ENCODE results near the gene WASF1. TPM values are rescaled to one million over a fixed set of nuclear protein-coding genes. Genes with fewer than 3 reads are reported as not detected.

Gene WASF1
- 2.0 and 2.3 TPM in 2 replicates for total RNA-seq

GRCh38 chr6:110179406-110180227 is at the start of gene WASF1:
Gene WASF1 (minus strand): TSS chr6:110179670. CDS start chr6:110127601, 52,069 bp downstream.
- Mint-ChIP-seq H3K4me1 (ENCODE audit: low read depth) (peaks cover 10% of the 10 kb centered on the region), H3K9me3 (no peaks in the 10 kb centered on the region), H3K36me3 (ENCODE audit: low read depth) (no peaks in the 10 kb centered on the region), H3K27me3 (ENCODE audit: insufficient read depth) (peaks cover 15% of the 10 kb centered on the region), H3K4me3 (peak within 1 kb of the TSS; percentile 79), H3K27ac (peak within 1 kb of the TSS; percentile 35)
- intact Hi-C loops (cut with micrococcal nuclease) = loop anchor here (1.0 to 10.0 kb wide), 13 partner anchors 55 to 1915 kb away; partner anchors contain the start of genes AFG1L, AK9, AMD1 and CD164
- DNase-seq (ENCODE audit: low spot score) = peak; percentile 86

GRCh38 chr6:110226261-110226660 is 46.8 kb upstream of the WASF1 start:
- Mint-ChIP-seq H3K36me3 (ENCODE audit: low read depth) (peaks cover 24% of the 10 kb centered on the region), H3K27ac (no peak overlapping the region), H3K9me3 (no peaks in the 10 kb centered on the region), H3K4me1 (ENCODE audit: low read depth) (no peaks in the 10 kb centered on the region), H3K27me3 (ENCODE audit: insufficient read depth) (no peaks in the 10 kb centered on the region), H3K4me3 (no peak overlapping the region)
- intact Hi-C loops (cut with micrococcal nuclease) = no loop called here
- no peak for DNase-seq (ENCODE audit: low spot score)

GRCh38 chr6:110221738-110222137 is 42.3 kb upstream of the WASF1 start:
- no peaks in the 10 kb centered on the region for H3K27me3 Mint-ChIP-seq (ENCODE audit: insufficient read depth)
- H3K9me3 Mint-ChIP-seq = no peaks in the 10 kb centered on the region
- H3K4me1 Mint-ChIP-seq (ENCODE audit: low read depth) = no peaks in the 10 kb centered on the region
- no peak overlapping the region for H3K27ac Mint-ChIP-seq
- H3K4me3 Mint-ChIP-seq = no peak overlapping the region
- no peak for DNase-seq (ENCODE audit: low spot score)
- peaks cover 31% of the 10 kb centered on the region for H3K36me3 Mint-ChIP-seq (ENCODE audit: low read depth)
- intact Hi-C loops (cut with micrococcal nuclease) = no loop called here

GRCh38 chr6:110217266-110217665 is 37.8 kb upstream of the WASF1 start:
- no peaks in the 10 kb centered on the region for H3K4me1 Mint-ChIP-seq (ENCODE audit: low read depth)
- H3K4me3 Mint-ChIP-seq = no peak overlapping the region
- H3K27ac Mint-ChIP-seq = no peak overlapping the region
- DNase-seq (ENCODE audit: low spot score) = no peak
- intact Hi-C loops (cut with micrococcal nuclease) = no loop called here
- H3K36me3 Mint-ChIP-seq (ENCODE audit: low read depth) = peaks cover 35% of the 10 kb centered on the region
- no peaks in the 10 kb centered on the region for H3K9me3 Mint-ChIP-seq
- no peaks in the 10 kb centered on the region for H3K27me3 Mint-ChIP-seq (ENCODE audit: insufficient read depth)

- no peaks in the 10 kb centered on the region for H3K27me3 Mint-ChIP-seq (ENCODE audit: insufficient read depth)
- peaks cover 41% of the 10 kb centered on the region for H3K36me3 Mint-ChIP-seq (ENCODE audit: low read depth)
- no peak overlapping the region for H3K27ac Mint-ChIP-seq
- no peak for DNase-seq (ENCODE audit: low spot score)
- no peaks in the 10 kb centered on the region for H3K4me1 Mint-ChIP-seq (ENCODE audit: low read depth)
- no peak overlapping the region for H3K4me3 Mint-ChIP-seq
- intact Hi-C loops (cut with micrococcal nuclease) = no loop called here
- no peaks in the 10 kb centered on the region for H3K9me3 Mint-ChIP-seq
Observed at GRCh38 chr6:110216140-110216539, 36.7 kb upstream of the WASF1 start.

DNA sequence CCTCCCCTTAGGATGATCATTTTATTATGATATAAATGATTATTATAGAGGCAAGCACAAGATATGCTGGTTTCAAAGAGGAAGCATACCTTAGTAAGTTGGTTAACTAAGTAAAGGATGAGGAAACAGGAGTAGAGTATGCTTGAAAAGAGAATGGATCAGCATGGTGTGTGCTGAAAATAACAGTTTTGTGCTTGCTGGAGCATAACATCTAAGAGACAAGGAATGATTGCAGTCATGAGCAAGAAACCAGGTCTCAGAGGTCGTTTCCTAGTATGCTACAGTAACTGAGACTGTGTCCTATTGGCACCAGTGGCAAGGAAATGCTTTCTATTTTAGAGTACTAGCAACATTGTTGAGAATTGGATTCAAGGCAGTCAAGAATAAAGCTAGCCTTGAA is 34.9 kb upstream of the WASF1 start:
- DNase-seq (ENCODE audit: low spot score) = no peak
- Mint-ChIP-seq H3K4me1 (ENCODE audit: low read depth) (no peaks in the 10 kb centered on the region), H3K36me3 (ENCODE audit: low read depth) (peaks cover 37% of the 10 kb centered on the region), H3K9me3 (no peaks in the 10 kb centered on the region), H3K27ac (no peak overlapping the region), H3K27me3 (ENCODE audit: insufficient read depth) (no peaks in the 10 kb centered on the region), H3K4me3 (no peak overlapping the region)
- intact Hi-C loops (cut with micrococcal nuclease) = no loop called here

DNA sequence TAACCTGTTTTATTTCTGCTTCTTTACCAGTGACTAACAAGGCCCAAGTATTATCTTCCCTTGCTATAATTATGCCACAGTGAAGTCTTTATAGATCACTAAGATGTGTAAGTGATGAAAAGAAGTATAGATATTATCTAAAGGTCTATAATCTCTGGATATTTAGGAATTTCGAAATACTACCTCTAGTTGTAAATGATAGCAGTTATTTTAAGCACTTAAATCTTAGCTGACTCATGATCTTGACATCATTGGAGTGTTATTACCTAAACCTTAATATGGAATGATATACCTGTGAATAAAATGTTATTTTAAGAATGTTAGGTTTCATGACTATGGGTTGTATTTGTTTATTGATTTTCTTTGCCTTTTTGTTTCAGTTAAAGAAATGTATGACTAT is 32.3 kb upstream of the WASF1 start:
- Mint-ChIP-seq H3K27me3 (ENCODE audit: insufficient read depth) (no peaks in the 10 kb centered on the region), H3K4me1 (ENCODE audit: low read depth) (no peaks in the 10 kb centered on the region), H3K36me3 (ENCODE audit: low read depth) (peaks cover 32% of the 10 kb centered on the region), H3K27ac (no peak overlapping the region), H3K4me3 (no peak overlapping the region), H3K9me3 (no peaks in the 10 kb centered on the region)
- intact Hi-C loops (cut with micrococcal nuclease) = no loop called here
- DNase-seq (ENCODE audit: low spot score) = no peak

GRCh38 chr6:110207652-110208051 is 28.2 kb upstream of the WASF1 start:
- no peaks in the 10 kb centered on the region for H3K27me3 Mint-ChIP-seq (ENCODE audit: insufficient read depth)
- DNase-seq (ENCODE audit: low spot score) = no peak
- no peaks in the 10 kb centered on the region for H3K9me3 Mint-ChIP-seq
- H3K36me3 Mint-ChIP-seq (ENCODE audit: low read depth) = peaks cover 23% of the 10 kb centered on the region
- intact Hi-C loops (cut with micrococcal nuclease) = no loop called here
- no peak overlapping the region for H3K4me3 Mint-ChIP-seq
- H3K27ac Mint-ChIP-seq = no peak overlapping the region
- no peaks in the 10 kb centered on the region for H3K4me1 Mint-ChIP-seq (ENCODE audit: low read depth)

DNA sequence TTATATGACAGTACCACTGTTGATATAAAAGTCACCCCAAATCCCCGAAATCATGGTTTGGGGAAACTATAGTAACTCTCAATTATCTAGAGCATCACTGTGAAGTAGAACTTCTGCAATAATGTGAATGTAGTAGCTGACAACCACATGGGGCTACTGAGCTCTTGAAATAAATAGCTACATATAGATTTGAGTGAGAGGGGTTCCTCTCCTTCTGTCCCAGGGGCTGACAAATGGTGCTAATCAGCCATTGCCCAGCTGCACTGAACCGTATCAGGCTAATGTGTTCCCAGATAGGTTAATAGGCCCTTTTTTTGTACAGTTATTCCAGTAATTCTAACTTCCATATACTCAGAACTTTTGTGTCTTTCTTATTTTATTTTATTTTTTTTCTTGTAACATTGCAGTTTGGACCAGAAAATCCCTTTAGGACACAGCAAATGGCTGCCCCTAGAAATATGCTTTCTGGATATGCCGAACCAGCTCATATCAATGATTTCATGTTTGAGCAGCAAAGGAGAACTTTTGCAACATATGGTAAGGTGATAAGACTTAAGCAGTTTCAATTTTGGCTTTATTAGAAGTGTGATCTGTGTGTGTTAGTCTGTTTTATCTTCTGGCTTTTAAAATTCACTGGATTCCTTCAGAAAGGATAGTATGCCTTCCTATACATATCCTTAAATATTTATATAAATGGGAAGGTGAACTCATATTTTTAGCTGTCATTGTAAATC is 21.8 kb upstream of the WASF1 start:
- H3K4me1 Mint-ChIP-seq (ENCODE audit: low read depth) = no peaks in the 10 kb centered on the region
- no peaks in the 10 kb centered on the region for H3K27me3 Mint-ChIP-seq (ENCODE audit: insufficient read depth)
- H3K9me3 Mint-ChIP-seq = no peaks in the 10 kb centered on the region
- H3K36me3 Mint-ChIP-seq (ENCODE audit: low read depth) = peaks cover 7% of the 10 kb centered on the region
- no peak overlapping the region for H3K4me3 Mint-ChIP-seq
- no peak for DNase-seq (ENCODE audit: low spot score)
- intact Hi-C loops (cut with micrococcal nuclease) = no loop called here
- no peak overlapping the region for H3K27ac Mint-ChIP-seq

- no peak for DNase-seq (ENCODE audit: low spot score)
- Mint-ChIP-seq H3K4me1 (ENCODE audit: low read depth) (no peaks in the 10 kb centered on the region), H3K27me3 (ENCODE audit: insufficient read depth) (no peaks in the 10 kb centered on the region), H3K36me3 (ENCODE audit: low read depth) (peaks cover 12% of the 10 kb centered on the region), H3K9me3 (no peaks in the 10 kb centered on the region), H3K4me3 (no peak overlapping the region), H3K27ac (no peak overlapping the region)
- intact Hi-C loops (cut with micrococcal nuclease) = no loop called here
Observed at GRCh38 chr6:110198561-110198960, 19.1 kb upstream of the WASF1 start.

DNA sequence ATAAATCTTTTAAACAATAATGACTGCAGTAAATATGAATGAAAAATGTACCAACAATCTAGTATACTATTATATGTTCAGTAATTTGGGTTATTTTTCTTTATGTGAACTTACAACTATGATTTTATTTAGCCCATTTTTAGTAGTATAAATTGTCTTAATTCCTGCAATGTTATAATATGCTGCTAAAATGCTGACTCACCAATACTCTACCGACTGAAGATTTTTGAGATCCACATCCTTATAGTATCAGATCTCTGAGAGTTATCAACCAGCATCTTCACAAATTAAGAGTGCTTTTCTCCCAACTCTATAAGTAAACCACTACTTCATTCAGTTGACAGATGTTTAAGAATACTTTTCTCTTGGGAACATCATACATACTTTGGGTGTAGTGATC is 17.4 kb upstream of the WASF1 start:
- H3K36me3 Mint-ChIP-seq (ENCODE audit: low read depth) = peaks cover 13% of the 10 kb centered on the region
- H3K9me3 Mint-ChIP-seq = no peaks in the 10 kb centered on the region
- intact Hi-C loops (cut with micrococcal nuclease) = no loop called here
- no peak overlapping the region for H3K27ac Mint-ChIP-seq
- DNase-seq (ENCODE audit: low spot score) = no peak
- H3K27me3 Mint-ChIP-seq (ENCODE audit: insufficient read depth) = no peaks in the 10 kb centered on the region
- no peak overlapping the region for H3K4me3 Mint-ChIP-seq
- no peaks in the 10 kb centered on the region for H3K4me1 Mint-ChIP-seq (ENCODE audit: low read depth)

- no peak for DNase-seq (ENCODE audit: low spot score)
- no peak overlapping the region for H3K4me3 Mint-ChIP-seq
- H3K4me1 Mint-ChIP-seq (ENCODE audit: low read depth) = no peaks in the 10 kb centered on the region
- intact Hi-C loops (cut with micrococcal nuclease) = no loop called here
- no peaks in the 10 kb centered on the region for H3K9me3 Mint-ChIP-seq
- no peak overlapping the region for H3K27ac Mint-ChIP-seq
- H3K27me3 Mint-ChIP-seq (ENCODE audit: insufficient read depth) = no peaks in the 10 kb centered on the region
- H3K36me3 Mint-ChIP-seq (ENCODE audit: low read depth) = peaks cover 13% of the 10 kb centered on the region
Observed at GRCh38 chr6:110195639-110196038, 16.2 kb upstream of the WASF1 start.

GRCh38 chr6:110191477-110191876 is 12.0 kb upstream of the WASF1 start:
- intact Hi-C loops (cut with micrococcal nuclease) = no loop called here
- Mint-ChIP-seq H3K27me3 (ENCODE audit: insufficient read depth) (no peaks in the 10 kb centered on the region), H3K4me1 (ENCODE audit: low read depth) (peaks cover under 1% of the 10 kb centered on the region), H3K27ac (no peak overlapping the region), H3K36me3 (ENCODE audit: low read depth) (peaks cover 12% of the 10 kb centered on the region), H3K4me3 (no peak overlapping the region), H3K9me3 (no peaks in the 10 kb centered on the region)
- no peak for DNase-seq (ENCODE audit: low spot score)

All from activated T-helper 1 cell treated with anti-CD3 and anti-CD28 coated beads, Interleukin-12 subunit alpha, Interleukin-12 subunit beta, Interleukin-2, Interleukin-4 antibody, amounts not matched to agents 30 ng/mL and 10 ng/mL and 1 ng/mL, durations not matched to agents 14 hours and 24 hours and 36 hours (primary cell).